Smooth muscle cell (in vitro differentiated cells): ENCODE results near the gene PDE6C. TPM values are rescaled to one million over a fixed set of nuclear protein-coding genes. Genes with fewer than 3 reads are reported as not detected.

Experiments used
- DNase-seq: peaks from one replicate; lab custom pipeline; 2025; ENCODE audit not compliant: unreplicated experiment; lab: John Stamatoyannopoulos, UW
- H2AFZ ChIP-seq: fragments of 200-600 bp; sonication (generic); 2 replicates; pipeline ENCODE4 v1.6.0; 2016; ENCODE audit warnings: antibody characterized with exemption, low read depth, mild to moderate bottlenecking
- H3F3A ChIP-seq: fragments of 200-600 bp; sonication (generic); 2 replicates; pipeline ENCODE4 v1.6.0; 2017; ENCODE audit warnings: antibody characterized with exemption, low read depth
- H3K27ac ChIP-seq: fragments of 200-600 bp; sonication (generic); 2 replicates; pipeline ENCODE4 v1.5.1; 2016; ENCODE audit warnings: low read depth, mild to moderate bottlenecking
- H3K27me3 ChIP-seq: fragments of 200-600 bp; sonication (generic); 2 replicates; pipeline ENCODE4 v1.6.1; 2016; ENCODE audit warnings: low read depth, mild to moderate bottlenecking
- H3K36me3 ChIP-seq: fragments of 200-600 bp; sonication (generic); 2 replicates; pipeline ENCODE4 v1.5.1; 2016; ENCODE audit warnings: low read depth
- H3K4me1 ChIP-seq: fragments of 200-600 bp; sonication (generic); 2 replicates; pipeline ENCODE4 v1.5.1; 2016; ENCODE audit warnings: low read depth
- H3K4me2 ChIP-seq: fragments of 200-600 bp; sonication (generic); 2 replicates; pipeline ENCODE4 v1.6.0; 2016; ENCODE audit warnings: mild to moderate bottlenecking
- H3K4me3 ChIP-seq: fragments of 200-600 bp; sonication (generic); 2 replicates; pipeline ENCODE4 v1.5.1; 2016; ENCODE audit warnings: mild to moderate bottlenecking
- H3K79me2 ChIP-seq: fragments of 200-600 bp; sonication (generic); 2 replicates; pipeline ENCODE4 v1.6.0; 2016; ENCODE audit warnings: low read depth, mild to moderate bottlenecking
- H3K9ac ChIP-seq: fragments of 200-600 bp; sonication (generic); 2 replicates; pipeline ENCODE4 v1.6.0; 2016; ENCODE audit warnings: low read depth
- H3K9me3 ChIP-seq: fragments of 200-600 bp; sonication (generic); replicated peaks from 2 replicates; pipeline ENCODE4 v1.5.1; 2016; ENCODE audit warnings: low read depth
- H4K20me1 ChIP-seq: fragments of 200-600 bp; sonication (generic); 2 replicates; pipeline ENCODE4 v1.6.0; 2016; ENCODE audit warnings: low read depth
- CTCF ChIP-seq: fragments of 200-600 bp; sonication (generic); IDR thresholded peaks from 2 replicates; pipeline ENCODE4 v1.5.1; 2017; ENCODE audit warnings: borderline replicate concordance, mild to moderate bottlenecking, antibody characterized with exemption; ENCODE audit not compliant: insufficient read depth, poor library complexity, severe bottlenecking
- WGBS: methylation state at CpG from one replicate; pipeline ENCODE4 v1.1.7; 2016; ENCODE audit warnings: low lambda C conversion rate; 5-methylcytosine and 5-hydroxymethylcytosine counted together
- polyA plus RNA-seq: library from polyadenylated mRNA; unstranded; fragments of >200 nt; fragmentation: Nextera tagmentation; extraction: Ambion mirVana; gene quantifications from 2 replicates; pipeline ENCODE4 v1.2.1, GENCODE V29; 2016
- total RNA-seq: library from RNA; depleted of rRNA; stranded (reverse); fragments of >200 nt; gene quantifications from 2 replicates; pipeline ENCODE4 v1.2.3, GENCODE V29; 2014

PDE6C gene
- total and polyA plus RNA-seq, 2 experiments from 2014 or later, result not detected

DNA sequence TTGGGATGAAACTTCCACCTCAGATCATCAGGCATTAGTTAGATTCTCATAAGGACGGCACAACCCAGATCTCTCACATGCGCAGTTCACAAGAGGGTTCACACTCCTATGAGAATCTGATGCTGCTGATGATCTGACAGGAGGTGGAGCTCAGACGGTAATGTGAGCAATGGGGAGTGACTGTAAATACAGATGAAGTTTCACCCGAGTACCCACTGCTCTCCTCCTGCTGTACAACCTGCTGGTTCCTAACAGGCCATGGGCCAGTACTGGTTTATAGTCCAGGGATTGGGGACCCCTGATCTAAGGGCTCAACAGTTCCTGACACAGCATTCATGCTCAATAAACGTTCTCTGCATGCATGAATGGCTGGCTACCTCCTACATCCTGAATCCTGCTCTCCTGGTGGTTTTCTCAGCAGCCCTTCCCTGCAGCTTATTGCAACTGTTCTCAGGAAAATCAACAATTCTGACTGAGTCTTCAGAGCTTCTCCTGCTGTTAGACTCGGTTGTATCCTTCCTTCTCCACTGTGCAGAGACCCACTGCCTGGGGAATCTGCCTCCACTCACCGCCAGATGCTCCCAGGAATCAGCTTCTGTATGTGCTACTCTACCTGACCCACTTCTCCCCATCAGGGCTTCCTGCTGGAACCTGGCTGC lies 17.4 kb downstream of the PDE6C start:
- no peaks in the 10 kb centered on the region for H3K36me3 ChIP-seq
- no peaks in the 10 kb centered on the region for H3K79me2 ChIP-seq
- no peak overlapping the region for H3K4me2 ChIP-seq
- no peak overlapping the region for H2AFZ ChIP-seq
- 71% methylated on average over 7 of the region's 7 CpGs for WGBS
- no peaks in the 10 kb centered on the region for H4K20me1 ChIP-seq
- no peak for TF ChIP-seq CTCF
- H3K27me3 ChIP-seq, result no peaks in the 10 kb centered on the region
- H3K4me3 ChIP-seq, result no peak overlapping the region
- no peaks in the 10 kb centered on the region for H3K4me1 ChIP-seq
- no peak overlapping the region for H3K9ac ChIP-seq
- no peaks in the 10 kb centered on the region for H3K9me3 ChIP-seq
- H3K27ac ChIP-seq, result no peak overlapping the region
- H3F3A ChIP-seq, result no peaks in the 10 kb centered on the region
- DNase-seq, result no peak

DNA sequence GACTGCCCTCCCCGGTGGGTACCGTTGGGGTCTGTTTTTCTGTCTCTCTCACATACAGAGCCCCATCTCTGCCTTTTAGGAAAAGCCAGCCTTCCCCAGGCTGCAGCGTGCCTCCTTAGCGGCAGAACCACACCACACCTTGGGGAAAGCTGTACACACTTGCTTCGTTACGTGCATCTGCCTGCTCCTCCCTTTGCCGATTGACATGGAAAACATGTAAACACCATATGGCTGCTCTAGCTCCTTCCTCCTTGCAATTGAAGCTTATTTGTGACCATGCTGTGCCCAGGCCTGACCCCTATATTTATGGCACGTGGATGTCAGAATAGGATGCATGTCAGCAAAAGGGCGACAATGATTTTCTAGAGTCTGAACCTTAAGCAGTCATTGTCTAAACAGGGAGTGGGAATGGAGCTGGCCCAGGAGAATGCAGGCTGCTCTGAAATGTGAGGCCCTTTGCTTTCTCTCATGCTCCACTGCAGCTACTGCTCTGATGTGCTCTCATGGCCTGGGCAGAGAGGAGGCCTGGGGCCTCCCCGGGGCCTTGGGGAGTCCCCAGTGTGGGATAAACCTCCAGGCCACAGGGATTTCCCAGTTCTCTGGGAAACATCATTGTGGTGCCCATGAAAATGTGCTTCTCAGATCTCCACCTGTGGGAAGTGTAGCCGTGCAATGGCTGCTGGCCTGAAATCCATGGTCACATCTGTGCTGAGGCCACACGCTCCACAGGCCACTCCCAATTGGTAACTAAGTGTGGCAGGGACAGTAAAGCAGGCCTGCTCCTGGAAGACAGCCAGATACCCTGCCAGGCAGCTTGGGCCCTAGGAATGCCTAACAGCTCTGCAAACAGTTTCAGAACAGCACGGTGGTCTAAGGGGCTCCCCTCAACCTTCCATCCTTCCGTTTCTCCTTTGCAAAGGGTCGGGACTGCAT lies 18.6 kb downstream of the PDE6C start:
- no peaks in the 10 kb centered on the region for H3F3A ChIP-seq
- no peaks in the 10 kb centered on the region for H3K9me3 ChIP-seq
- no peak overlapping the region for H3K27ac ChIP-seq
- no peak overlapping the region for H3K9ac ChIP-seq
- no peak overlapping the region for H3K4me3 ChIP-seq
- WGBS, result 81% methylated on average over 15 of the region's 15 CpGs
- no peak overlapping the region for H2AFZ ChIP-seq
- no peak for DNase-seq
- TF ChIP-seq CTCF, result no peak
- H3K4me2 ChIP-seq, result no peak overlapping the region
- no peaks in the 10 kb centered on the region for H3K27me3 ChIP-seq
- H3K36me3 ChIP-seq, result no peaks in the 10 kb centered on the region
- H3K4me1 ChIP-seq, result no peaks in the 10 kb centered on the region
- H3K79me2 ChIP-seq, result no peaks in the 10 kb centered on the region
- H4K20me1 ChIP-seq, result no peaks in the 10 kb centered on the region

DNA sequence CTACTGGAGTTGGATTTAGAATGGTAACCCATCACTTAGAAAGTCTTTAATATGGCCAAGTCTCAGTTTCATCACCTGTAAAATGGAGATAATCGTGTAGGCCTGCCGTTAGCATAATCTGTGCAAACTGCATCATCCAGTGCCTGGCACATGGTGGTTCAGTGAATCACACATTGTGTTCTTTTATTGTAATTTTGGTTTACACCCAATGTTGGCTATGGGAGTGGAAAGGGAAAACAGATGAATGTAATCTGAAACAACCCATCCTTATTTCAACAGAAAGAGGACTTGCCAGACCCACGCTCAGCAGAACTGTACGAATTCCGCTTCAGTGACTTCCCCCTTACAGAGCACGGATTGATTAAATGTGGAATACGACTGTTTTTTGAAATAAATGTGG lies 27.5 kb downstream of the PDE6C start:
- DNase-seq, result no peak
- no peak for TF ChIP-seq CTCF
- no peaks in the 10 kb centered on the region for H3K79me2 ChIP-seq
- H3K4me3 ChIP-seq, result no peak overlapping the region
- no peak overlapping the region for H3K9ac ChIP-seq
- no peaks in the 10 kb centered on the region for H3K9me3 ChIP-seq
- H3K4me1 ChIP-seq, result no peaks in the 10 kb centered on the region
- H3K4me2 ChIP-seq, result no peak overlapping the region
- no peaks in the 10 kb centered on the region for H3K36me3 ChIP-seq
- H4K20me1 ChIP-seq, result no peaks in the 10 kb centered on the region
- H3F3A ChIP-seq, result no peaks in the 10 kb centered on the region
- no peak overlapping the region for H2AFZ ChIP-seq
- 93% methylated on average over 7 of the region's 7 CpGs for WGBS
- no peaks in the 10 kb centered on the region for H3K27me3 ChIP-seq
- no peak overlapping the region for H3K27ac ChIP-seq
